Breast epithelium (tissue), 4 donors: Measurements from ENCODE around the gene KBTBD3. TPM values are rescaled to one million over a fixed set of nuclear protein-coding genes. Genes with fewer than 3 reads are reported as not detected.
"Not testable (repeated sequence)": the region's sequence is repeated elsewhere in the genome, so short reads cannot be mapped to it uniquely, and the experiment has no call there.

Experiments used
- DNase-seq, 2 donors: peaks; one replicate each; pipeline ENCODE4 v3.0.0-alpha.2; 2019; ENCODE audit warnings: low spot score in 2 of 2
- H3K27ac ChIP-seq, 2 donors: fragments of 200-600 bp; sonication (generic) in 1 of 2; one replicate each; pipeline ENCODE4 v1.5.1; 2016 to 2019; ENCODE audit warnings: mild to moderate bottlenecking in 1 of 2
- H3K27me3 ChIP-seq, 2 donors: fragments of 200-600 bp; sonication (generic) in 1 of 2; one replicate each; pipeline versions ENCODE4 v1.5.1 to v1.6.0; 2017 to 2019; ENCODE audit warnings: control low read depth in 1 of 2, mild to moderate bottlenecking in 1 of 2
- H3K36me3 ChIP-seq: fragments of 200-600 bp; one replicate; pipeline ENCODE4 v1.5.1; 2019
- H3K4me1 ChIP-seq, 2 donors: fragments of 200-600 bp; sonication (generic); one replicate each; pipeline ENCODE4 v1.5.1; 2016 to 2019; ENCODE audit warnings: control low read depth in 1 of 2
- H3K4me3 ChIP-seq, 3 donors: fragments of 200-600 bp; sonication (generic); 1 replicate in 2 of 3; 2 replicates in 1 of 3; pipeline ENCODE4 v1.5.1; 2016 to 2019; ENCODE audit warnings: mild to moderate bottlenecking in 3 of 3, moderate library complexity in 2 of 3
- H3K9me3 ChIP-seq, 2 donors: fragments of 200-600 bp; sonication (generic) in 1 of 2; one replicate each; pipeline ENCODE4 v1.5.1; 2016 to 2019; ENCODE audit warnings: control low read depth in 1 of 2
- CTCF ChIP-seq, 3 donors: fragments of 450-650 bp; IDR thresholded peaks; one replicate each; pipeline ENCODE4 v1.5.1; 2016 to 2017; ENCODE audit warnings: antibody characterized with exemption in 3 of 3, mild to moderate bottlenecking in 3 of 3, moderate library complexity in 3 of 3
- POLR2A ChIP-seq: fragments of 450-650 bp; IDR thresholded peaks from one replicate; pipeline ENCODE4 v1.6.1; 2016; ENCODE audit warnings: antibody characterized with exemption, mild to moderate bottlenecking, moderate library complexity
- POLR2AphosphoS5 ChIP-seq, 3 donors: sonication (generic); formaldehyde crosslinking; IDR thresholded peaks; one replicate each; pipeline ENCODE4 v1.6.1; 2017; ENCODE audit warnings: antibody characterized with exemption in 3 of 3
- intact Hi-C: fragments of 100-400 bp; cut with DNase I; formaldehyde crosslinking; loops from one replicate; pipeline ENCODE4 v1.15.1; 2023; ENCODE audit warnings: low total_unique reads
- total RNA-seq, 3 donors: library from RNA; depleted of rRNA; stranded (reverse); fragments of >200 nt; gene quantifications; one replicate each; pipeline ENCODE4 v1.1.0, GENCODE V29; 2016

KBTBD3 gene
- total RNA-seq, 3 donors from 2014 or later: 5.0 to 15.4 (median 13.6) TPM

- DNase-seq: no peak
- no peaks in the 10 kb centered on the region for H3K9me3 ChIP-seq
- H3K36me3 ChIP-seq: no peaks in the 10 kb centered on the region
- H3K27me3 ChIP-seq: no peaks in the 10 kb centered on the region
- H3K4me1 ChIP-seq: no peaks in the 10 kb centered on the region
- no peak overlapping the region for H3K4me3 ChIP-seq
- no peak overlapping the region for H3K27ac ChIP-seq
- TF ChIP-seq CTCF (IDR thresholded peaks at IDR 0.05) (no peak), POLR2A (no peak), POLR2AphosphoS5 (IDR thresholded peaks at IDR 0.05) (no peak)
- intact Hi-C loops: no loop called here
These were observed 15.8 kb downstream of the KBTBD3 start for GRCh38 chr11:106061249-106061784.

GRCh38 chr11:106059617-106060016 is 17.5 kb downstream of the KBTBD3 start:
- TF ChIP-seq CTCF (IDR thresholded peaks at IDR 0.05) (no peak), POLR2A (no peak)
- intact Hi-C loops: no loop called here

GRCh38 chr11:106058377-106058776 is 18.8 kb downstream of the KBTBD3 start:
- H3K36me3 ChIP-seq, intact Hi-C loops, DNase-seq: not testable (repeated sequence)

More at GRCh38 chr11:106059617-106060016, 17.5 kb downstream of the KBTBD3 start:
- H3K27ac ChIP-seq: no peak overlapping the region
- no peaks in the 10 kb centered on the region for H3K27me3 ChIP-seq
- no peaks in the 10 kb centered on the region for H3K4me1 ChIP-seq
- no peaks in the 10 kb centered on the region for H3K9me3 ChIP-seq
- no peak overlapping the region for H3K4me3 ChIP-seq
- no peak for DNase-seq
- H3K36me3 ChIP-seq: no peaks in the 10 kb centered on the region

GRCh38 chr11:106051103-106051502 is 26.0 kb downstream of the KBTBD3 start:
- no peak for DNase-seq
- Histone ChIP-seq H3K27ac (no peak overlapping the region), H3K27me3 (no peaks in the 10 kb centered on the region), H3K4me3 (no peak overlapping the region), H3K4me1 (no peaks in the 10 kb centered on the region), H3K36me3 (no peaks in the 10 kb centered on the region), H3K9me3 (no peaks in the 10 kb centered on the region)
- TF ChIP-seq POLR2AphosphoS5 (IDR thresholded peaks at IDR 0.05) (no peak), POLR2A (no peak), CTCF (IDR thresholded peaks at IDR 0.05) (no peak)
- intact Hi-C loops: no loop called here

More at GRCh38 chr11:106058377-106058776, 18.8 kb downstream of the KBTBD3 start:
- not testable (repeated sequence) for H3K27ac ChIP-seq, H3K4me3 ChIP-seq, H3K9me3 ChIP-seq, H3K27me3 ChIP-seq, H3K4me1 ChIP-seq

- no peaks in the 10 kb centered on the region for H3K36me3 ChIP-seq
- no peaks in the 10 kb centered on the region for H3K4me1 ChIP-seq
- TF ChIP-seq CTCF (IDR thresholded peaks at IDR 0.05) (no peak), POLR2AphosphoS5 (IDR thresholded peaks at IDR 0.05) (no peak), POLR2A (no peak)
- DNase-seq: no peak
- no peak overlapping the region for H3K4me3 ChIP-seq
- H3K27me3 ChIP-seq: no peaks in the 10 kb centered on the region
- intact Hi-C loops: no loop called here
- H3K27ac ChIP-seq: no peak overlapping the region
- no peaks in the 10 kb centered on the region for H3K9me3 ChIP-seq
These were observed 27.2 kb downstream of the KBTBD3 start for GRCh38 chr11:106049727-106050476.
